Astrocyte (in vitro differentiated cells and primary cell): Measurements from ENCODE around the gene GLIPR2. TPM values are rescaled to one million over a fixed set of nuclear protein-coding genes. Genes with fewer than 3 reads are reported as not detected.
A peak's percentile ranks its signal among the peaks of the same experiment; 100 is the strongest.

Source experiments
- DNase-seq: peaks from one replicate; pipeline ENCODE4 v3.0.0-alpha.2; 2010; ENCODE audit warnings: low read depth
- FAIRE-seq: peaks from 2 replicates; lab custom pipeline; 2011; peaks lifted over from hg19 to GRCh38; lab: Jason Lieb, UNC
- H2AFZ ChIP-seq: 2 replicates; pipeline ENCODE4 v1.6.0; 2012; ENCODE audit warnings: low read depth, low read length, inconsistent platforms
- H3K27ac ChIP-seq: 2 replicates; pipeline ENCODE4 v1.5.1; 2011; ENCODE audit warnings: low read depth, low read length, inconsistent platforms
- H3K27me3 ChIP-seq: 2 replicates; pipeline ENCODE4 v1.6.0; 2011; ENCODE audit warnings: low read length, inconsistent platforms; ENCODE audit not compliant: insufficient read depth
- H3K36me3 ChIP-seq: 2 replicates; pipeline ENCODE4 v1.5.1; 2011; ENCODE audit warnings: low read length, inconsistent platforms; ENCODE audit not compliant: insufficient read depth
- H3K4me1 ChIP-seq: 2 replicates; pipeline ENCODE4 v1.5.1; 2011; ENCODE audit warnings: low read length, inconsistent platforms; ENCODE audit not compliant: insufficient read depth
- H3K4me2 ChIP-seq: 2 replicates; pipeline ENCODE4 v1.6.0; 2012; ENCODE audit warnings: low read length, inconsistent platforms
- H3K4me3 ChIP-seq: 2 replicates; pipeline ENCODE4 v1.5.1; 2011; ENCODE audit warnings: low read depth, mild to moderate bottlenecking, low read length, inconsistent platforms; ENCODE audit not compliant: insufficient read depth
- H3K79me2 ChIP-seq: 2 replicates; pipeline ENCODE4 v1.6.0; 2012; ENCODE audit warnings: mild to moderate bottlenecking, low read length, inconsistent platforms; ENCODE audit not compliant: insufficient read depth
- H3K9ac ChIP-seq: 2 replicates; pipeline ENCODE4 v1.6.0; 2012; ENCODE audit warnings: mild to moderate bottlenecking, low read length, inconsistent platforms
- H3K9me3 ChIP-seq: 2 replicates; pipeline ENCODE4 v1.5.1; 2012; ENCODE audit warnings: low read depth, mild to moderate bottlenecking, low read length, inconsistent platforms; ENCODE audit not compliant: insufficient read depth
- H4K20me1 ChIP-seq: 2 replicates; pipeline ENCODE4 v1.6.0; 2012; ENCODE audit warnings: low read length, inconsistent platforms; ENCODE audit not compliant: insufficient read depth
- H3K27ac Mint-ChIP-seq: one replicate; pipeline ENCODE4 v1.8.0; 2021; ENCODE audit warnings: mild to moderate bottlenecking, mixed read lengths; ENCODE audit not compliant: unreplicated experiment
- H3K27me3 Mint-ChIP-seq: one replicate; pipeline ENCODE4 v1.8.0; 2021; ENCODE audit warnings: low read depth, mixed read lengths; ENCODE audit not compliant: unreplicated experiment
- H3K36me3 Mint-ChIP-seq: one replicate; pipeline ENCODE4 v1.8.0; 2021; ENCODE audit warnings: low read depth, mixed read lengths; ENCODE audit not compliant: unreplicated experiment
- H3K4me1 Mint-ChIP-seq: one replicate; pipeline ENCODE4 v1.8.0; 2021; ENCODE audit warnings: low read depth, mixed read lengths; ENCODE audit not compliant: unreplicated experiment
- H3K4me3 Mint-ChIP-seq: one replicate; pipeline ENCODE4 v1.8.0; 2021; ENCODE audit warnings: mild to moderate bottlenecking, moderate library complexity, mixed read lengths; ENCODE audit not compliant: unreplicated experiment
- H3K9me3 Mint-ChIP-seq: one replicate; pipeline ENCODE4 v1.8.0; 2021; ENCODE audit warnings: mild to moderate bottlenecking, mixed read lengths; ENCODE audit not compliant: unreplicated experiment
- CTCF ChIP-seq: IDR thresholded peaks from 2 replicates; pipeline ENCODE4 v1.5.1; 2011; ENCODE audit warnings: low read depth, mild to moderate bottlenecking, inconsistent platforms, low read length, moderate library complexity; ENCODE audit not compliant: insufficient read depth
- EZH2 ChIP-seq: IDR thresholded peaks from 2 replicates; pipeline ENCODE4 v1.6.1; 2012; ENCODE audit warnings: mild to moderate bottlenecking, low read length, inconsistent platforms; ENCODE audit not compliant: insufficient read depth
- total RNA-seq: library from RNA; stranded (reverse); gene quantifications from 2 replicates; pipeline ENCODE4 v1.2.1, GENCODE V29; 2021

Gene GLIPR2
- total RNA-seq, 1 donor from 2014 or later: 150 TPM

- Histone ChIP-seq H4K20me1 (peaks cover 45% of the 10 kb centered on the region), H3K27ac (peak overlapping the region; percentile 90), H3K4me2 (peak overlapping the region; percentile 93), H3K4me3 (peak overlapping the region; percentile 82), H3K36me3 (peaks cover 2% of the 10 kb centered on the region), H3K27me3 (no peaks in the 10 kb centered on the region), H3K79me2 (peaks cover 56% of the 10 kb centered on the region), H3K9me3 (no peaks in the 10 kb centered on the region), H3K9ac (peak overlapping the region; percentile 93), H3K4me1 (peaks cover 41% of the 10 kb centered on the region), H2AFZ (peak overlapping the region; percentile 95)
- no peak for FAIRE-seq
- H3K4me1 Mint-ChIP-seq: peaks cover 36% of the 10 kb centered on the region
- H3K27me3 Mint-ChIP-seq: no peaks in the 10 kb centered on the region
- DNase-seq: no peak
- no peaks in the 10 kb centered on the region for H3K9me3 Mint-ChIP-seq
- peak overlapping the region; percentile 93 for H3K27ac Mint-ChIP-seq
- H3K4me3 Mint-ChIP-seq: peak overlapping the region; percentile 98
- TF ChIP-seq CTCF: no peak
- TF ChIP-seq EZH2: no peak
- H3K36me3 Mint-ChIP-seq: peaks cover 9% of the 10 kb centered on the region
These were observed 54.7 kb downstream of the GLIPR2 start for GRCh38 chr9:36191290-36191645.

- Histone ChIP-seq H3K4me2 (peak overlapping the region; percentile 93), H4K20me1 (peaks cover 49% of the 10 kb centered on the region), H3K9me3 (no peaks in the 10 kb centered on the region), H3K36me3 (peaks cover 2% of the 10 kb centered on the region), H3K27me3 (no peaks in the 10 kb centered on the region), H2AFZ (peak overlapping the region; percentile 95), H3K4me3 (peak overlapping the region; percentile 82), H3K79me2 (peaks cover 60% of the 10 kb centered on the region), H3K27ac (peak overlapping the region; percentile 90), H3K4me1 (peaks cover 41% of the 10 kb centered on the region), H3K9ac (peak overlapping the region; percentile 93)
- Mint-ChIP-seq H3K4me3 (peak overlapping the region; percentile 98), H3K27ac (peak overlapping the region; percentile 93), H3K9me3 (no peaks in the 10 kb centered on the region), H3K4me1 (peaks cover 36% of the 10 kb centered on the region), H3K27me3 (no peaks in the 10 kb centered on the region), H3K36me3 (peaks cover 9% of the 10 kb centered on the region)
- TF ChIP-seq CTCF (no peak), EZH2 (no peak)
- DNase-seq (no peak), FAIRE-seq (no peak)
These were observed 55.2 kb downstream of the GLIPR2 start for GRCh38 chr9:36191686-36192085.

GRCh38 chr9:36192196-36192595 is 55.7 kb downstream of the GLIPR2 start:
- H3K9me3 Mint-ChIP-seq: no peaks in the 10 kb centered on the region
- no peak for DNase-seq
- H3K9ac ChIP-seq: peak overlapping the region; percentile 93
- peaks cover 9% of the 10 kb centered on the region for H3K36me3 Mint-ChIP-seq
- peak overlapping the region; percentile 98 for H3K4me3 Mint-ChIP-seq
- no peak overlapping the region for H3K27ac ChIP-seq
- peaks cover 34% of the 10 kb centered on the region for H3K4me1 Mint-ChIP-seq
- no peak for TF ChIP-seq EZH2
- no peak for TF ChIP-seq CTCF
- peaks cover 65% of the 10 kb centered on the region for H3K79me2 ChIP-seq
- peak overlapping the region; percentile 21 for H3K27ac Mint-ChIP-seq
- H3K4me2 ChIP-seq: peak overlapping the region; percentile 93
- no peaks in the 10 kb centered on the region for H3K9me3 ChIP-seq
- no peak overlapping the region for H2AFZ ChIP-seq
- peaks cover 41% of the 10 kb centered on the region for H3K4me1 ChIP-seq
- H3K27me3 ChIP-seq: no peaks in the 10 kb centered on the region
- H4K20me1 ChIP-seq: peaks cover 54% of the 10 kb centered on the region
- H3K4me3 ChIP-seq: peak overlapping the region; percentile 82
- H3K36me3 ChIP-seq: peaks cover 3% of the 10 kb centered on the region
- no peaks in the 10 kb centered on the region for H3K27me3 Mint-ChIP-seq
- no peak for FAIRE-seq
